ENCODE results near the gene PPARD. TPM values are rescaled to one million over a fixed set of nuclear protein-coding genes. Genes with fewer than 3 reads are reported as not detected.

PPARD gene
- total RNA-seq, 4 donors from 2014 or later: 10.3 to 16.0 (median 13.3) TPM

DNA sequence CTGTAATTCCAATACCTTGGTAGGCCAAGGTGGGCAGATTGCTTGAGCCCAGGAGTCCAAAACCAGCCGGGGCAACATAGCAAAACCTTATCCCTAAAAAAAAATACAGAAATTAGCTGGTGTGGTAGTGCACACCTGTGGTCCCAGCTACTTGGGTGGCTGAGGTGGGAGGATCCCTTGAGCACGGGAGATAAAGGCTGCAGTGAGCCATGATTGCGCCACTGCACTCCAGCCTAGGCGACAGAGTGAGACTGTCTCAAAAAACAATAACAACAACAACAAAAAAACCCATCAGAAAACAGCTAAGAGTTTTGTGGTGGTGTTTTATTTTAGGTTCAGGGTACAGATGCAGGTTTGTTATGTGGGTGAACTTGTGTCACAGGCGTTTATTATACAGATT is 66.9 kb downstream of the PPARD start:
- WGBS, 2 donors (ENCODE audit: low coverage in 1 of 2): 87 to 96% methylated on average over 3 to 5 of the region's 5 CpGs
- Histone ChIP-seq H3K27ac (no peak overlapping the region), H3K4me3 (no peak overlapping the region), H3K27me3 (no peaks in the 10 kb centered on the region), H3K4me1 (no peaks in the 10 kb centered on the region), H3K9me3 (no peaks in the 10 kb centered on the region), H3K36me3 (peaks cover 0 to 38% of the 10 kb centered on the region in 2 donors)
- TF ChIP-seq EP300 (IDR thresholded peaks at IDR 0.05) (no peak), POLR2AphosphoS5 (IDR thresholded peaks at IDR 0.05) (no peak), POLR2A (IDR thresholded peaks at IDR 0.05) (no peak)
- TF ChIP-seq, protein P1, sequence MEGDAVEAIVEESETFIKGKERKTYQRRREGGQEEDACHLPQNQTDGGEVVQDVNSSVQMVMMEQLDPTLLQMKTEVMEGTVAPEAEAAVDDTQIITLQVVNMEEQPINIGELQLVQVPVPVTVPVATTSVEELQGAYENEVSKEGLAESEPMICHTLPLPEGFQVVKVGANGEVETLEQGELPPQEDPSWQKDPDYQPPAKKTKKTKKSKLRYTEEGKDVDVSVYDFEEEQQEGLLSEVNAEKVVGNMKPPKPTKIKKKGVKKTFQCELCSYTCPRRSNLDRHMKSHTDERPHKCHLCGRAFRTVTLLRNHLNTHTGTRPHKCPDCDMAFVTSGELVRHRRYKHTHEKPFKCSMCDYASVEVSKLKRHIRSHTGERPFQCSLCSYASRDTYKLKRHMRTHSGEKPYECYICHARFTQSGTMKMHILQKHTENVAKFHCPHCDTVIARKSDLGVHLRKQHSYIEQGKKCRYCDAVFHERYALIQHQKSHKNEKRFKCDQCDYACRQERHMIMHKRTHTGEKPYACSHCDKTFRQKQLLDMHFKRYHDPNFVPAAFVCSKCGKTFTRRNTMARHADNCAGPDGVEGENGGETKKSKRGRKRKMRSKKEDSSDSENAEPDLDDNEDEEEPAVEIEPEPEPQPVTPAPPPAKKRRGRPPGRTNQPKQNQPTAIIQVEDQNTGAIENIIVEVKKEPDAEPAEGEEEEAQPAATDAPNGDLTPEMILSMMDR (IDR thresholded peaks at IDR 0.05): no peak
- ATAC-seq: no peak

DNA sequence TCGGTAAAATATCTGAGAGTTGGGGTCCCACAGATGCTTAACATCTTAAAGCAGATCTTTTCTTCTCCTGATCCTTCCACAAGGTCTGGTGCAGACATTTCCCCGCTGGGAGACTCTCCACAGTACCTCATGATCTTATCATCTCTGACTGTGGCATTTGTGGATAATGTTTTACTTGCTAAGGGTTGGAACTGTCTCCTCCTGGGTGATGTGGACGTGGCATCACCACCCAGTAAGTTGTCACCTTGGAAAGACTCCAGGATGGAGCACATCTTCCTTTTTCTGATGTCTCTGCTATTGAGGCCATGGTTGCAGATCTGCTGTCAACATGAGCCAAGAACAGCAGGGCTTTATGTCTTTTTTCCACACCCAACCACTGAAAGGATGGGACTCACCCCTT is 67.8 kb downstream of the PPARD start:
- Histone ChIP-seq H3K4me1 (peaks cover 0 to 9% (median 5%) of the 10 kb centered on the region in 3 donors), H3K27me3 (no peaks in the 10 kb centered on the region), H3K36me3 (peaks cover 0 to 42% of the 10 kb centered on the region in 2 donors), H3K27ac (no peak overlapping the region), H3K9me3 (no peaks in the 10 kb centered on the region), H3K4me3 (no peak overlapping the region)
- 76 to 100% methylated on average over 2 of the region's 3 CpGs for WGBS, 2 donors (ENCODE audit: low coverage in 1 of 2)
- TF ChIP-seq EP300 (IDR thresholded peaks at IDR 0.05) (no peak), POLR2AphosphoS5 (IDR thresholded peaks at IDR 0.05) (no peak)
- no peak for ATAC-seq

DNA sequence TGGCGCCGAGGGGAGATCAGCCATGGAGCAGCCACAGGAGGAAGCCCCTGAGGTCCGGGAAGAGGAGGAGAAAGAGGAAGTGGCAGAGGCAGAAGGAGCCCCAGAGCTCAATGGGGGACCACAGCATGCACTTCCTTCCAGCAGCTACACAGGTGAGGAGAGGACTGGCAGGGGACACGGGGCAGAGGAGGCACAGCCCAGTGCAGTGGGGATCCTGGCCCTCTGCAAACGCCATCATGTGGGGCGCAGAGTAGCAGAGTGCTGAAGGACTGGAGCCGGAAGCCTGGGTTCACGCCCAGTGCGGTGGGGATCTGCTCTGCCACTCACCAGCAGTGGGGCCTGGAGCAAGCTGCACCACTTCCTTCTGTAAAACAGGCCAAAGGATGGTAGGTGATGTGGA is 68.7 kb downstream of the PPARD start:
- TF ChIP-seq EP300 (IDR thresholded peaks at IDR 0.05) (no peak), POLR2AphosphoS5 (IDR thresholded peaks at IDR 0.05) (no peak)
- TF ChIP-seq, protein P1 (IDR thresholded peaks at IDR 0.05): no peak
- Histone ChIP-seq H3K4me3 (no peak overlapping the region), H3K27me3 (no peaks in the 10 kb centered on the region), H3K4me1 (peaks cover 0 to 13% (median 5%) of the 10 kb centered on the region in 3 donors), H3K9me3 (no peaks in the 10 kb centered on the region), H3K36me3 (peaks cover 0 to 42% of the 10 kb centered on the region in 2 donors), H3K27ac (no peak overlapping the region)
- ATAC-seq: no peak
- WGBS, 2 donors (ENCODE audit: low coverage in 1 of 2): 72% methylated on average over 3 to 4 of the region's 9 CpGs

DNA sequence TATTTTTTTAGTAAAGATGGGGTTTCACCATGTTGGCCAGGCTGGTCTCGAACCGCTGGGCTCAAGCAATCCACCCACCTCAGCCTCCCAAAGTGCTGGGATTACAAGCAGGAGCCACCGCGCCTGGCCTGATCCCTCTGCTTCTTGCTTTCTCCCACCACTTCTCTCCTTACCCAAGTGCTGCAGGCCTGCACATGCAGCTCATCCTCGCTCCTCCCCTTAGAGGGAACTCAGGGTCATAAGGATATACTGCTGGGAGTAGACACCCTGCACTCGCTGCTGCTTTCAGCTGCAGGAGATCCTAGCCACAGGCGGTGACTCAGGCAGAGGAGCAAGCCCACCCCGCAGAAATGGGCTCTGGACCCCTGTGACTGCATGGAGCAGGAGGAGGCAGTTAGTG is 69.7 kb downstream of the PPARD start:
- H3K9me3 ChIP-seq: no peaks in the 10 kb centered on the region
- H3K36me3 ChIP-seq: peaks cover 0 to 51% of the 10 kb centered on the region in 2 donors
- TF ChIP-seq, protein P1 (IDR thresholded peaks at IDR 0.05): no peak
- no peak for TF ChIP-seq POLR2A (IDR thresholded peaks at IDR 0.05)
- TF ChIP-seq EP300 (IDR thresholded peaks at IDR 0.05): no peak
- no peak for TF ChIP-seq POLR2AphosphoS5 (IDR thresholded peaks at IDR 0.05)
- no peak overlapping the region for H3K4me3 ChIP-seq
- peaks cover 0 to 13% (median 5%) of the 10 kb centered on the region in 3 donors for H3K4me1 ChIP-seq
- no peak overlapping the region for H3K27ac ChIP-seq
- ATAC-seq: no peak
- no peaks in the 10 kb centered on the region for H3K27me3 ChIP-seq
- 86 to 100% methylated on average over 1 to 5 of the region's 8 CpGs for whole genome bisulfite sequencing, 2 donors (ENCODE audit: low coverage in 1 of 2)

DNA sequence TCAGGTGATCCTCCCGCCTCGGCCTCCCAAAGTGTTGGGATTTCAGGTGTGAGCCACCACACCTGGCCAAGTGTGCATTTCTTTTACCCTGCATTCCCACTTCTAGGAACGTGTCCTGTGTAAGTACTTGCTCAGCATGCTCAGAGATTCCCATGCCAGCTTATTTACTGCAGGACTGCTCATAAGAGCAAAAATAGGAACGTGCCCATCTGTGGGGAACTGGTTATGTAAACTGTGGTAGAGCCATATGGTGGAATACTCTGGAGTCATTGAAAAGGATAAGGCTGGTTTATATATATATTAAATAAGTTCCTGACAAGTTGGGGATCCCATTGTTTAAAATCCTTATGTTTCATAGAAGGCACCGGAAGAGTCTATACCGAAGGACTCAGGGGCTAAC is 71.6 kb downstream of the PPARD start:
- Histone ChIP-seq H3K4me1 (peaks cover 0 to 13% (median 5%) of the 10 kb centered on the region in 3 donors), H3K27ac (no peak overlapping the region)
- no peak for TF ChIP-seq EP300 (IDR thresholded peaks at IDR 0.05)
- TF ChIP-seq POLR2A (IDR thresholded peaks at IDR 0.05): no peak
- no peak for TF ChIP-seq POLR2AphosphoS5 (IDR thresholded peaks at IDR 0.05)
- TF ChIP-seq, protein P1 (IDR thresholded peaks at IDR 0.05): no peak

More for the DNA sequence above, 71.6 kb downstream of the PPARD start:
- H3K36me3 ChIP-seq: peaks cover 0 to 69% of the 10 kb centered on the region in 2 donors
- ATAC-seq: no peak
- H3K4me3 ChIP-seq: no peak overlapping the region
- no peaks in the 10 kb centered on the region for H3K27me3 ChIP-seq
- 67 to 78% methylated on average over 1 to 3 of the region's 6 CpGs for WGBS, 2 donors (ENCODE audit: low coverage in 1 of 2)
- H3K9me3 ChIP-seq: no peaks in the 10 kb centered on the region

All from gastroesophageal sphincter (tissue), 4 donors.